HCEC 1CT (cell line): ENCODE measurements around the gene PCDHB14.
"Not testable (repeated sequence)": the region's sequence is repeated elsewhere in the genome, so short reads cannot be mapped to it uniquely, and the experiment has no call there.

ENCODE experiments used
- DNase-seq: peaks from one replicate; pipeline ENCODE4 v3.0.0-alpha.2; 2017

The PCDHB14 gene

GRCh38 chr5:141223112-141223783 lies at the start of gene PCDHB14:
Gene PCDHB14, plus strand, starts transcription at chr5:141223343. Its CDS starts 163 bp downstream, at chr5:141223506.
- DNase-seq: peak; percentile 21

- not testable (repeated sequence) for DNase-seq
Observed at GRCh38 chr5:141174291-141175104, 48.6 kb upstream of the PCDHB14 start.

- no peak for DNase-seq
Observed at GRCh38 chr5:141175933-141176332, 47.2 kb upstream of the PCDHB14 start.

GRCh38 chr5:141177577-141178191 lies 45.5 kb upstream of the PCDHB14 start, which contains the start of gene PCDHB8:
Gene PCDHB8, plus strand, starts transcription at chr5:141177790. Its CDS starts 245 bp downstream, at chr5:141178035.
- DNase-seq: not testable (repeated sequence)

- DNase-seq: not testable (repeated sequence)
Observed at GRCh38 chr5:141179371-141179770, 43.8 kb upstream of the PCDHB14 start.

- not testable (repeated sequence) for DNase-seq
Observed at GRCh38 chr5:141179876-141180275, 43.3 kb upstream of the PCDHB14 start.

GRCh38 chr5:141180313-141180712 lies 42.8 kb upstream of the PCDHB14 start:
- no peak for DNase-seq

- DNase-seq: peak; percentile 14
Observed at GRCh38 chr5:141182248-141182647, 40.9 kb upstream of the PCDHB14 start, which contains the start of gene PCDHB16. Gene PCDHB16, plus strand, starts transcription at chr5:141182387. Its CDS starts 173 bp downstream, at chr5:141182560.

- DNase-seq: not testable (repeated sequence)
Observed at GRCh38 chr5:141184117-141184855, 38.9 kb upstream of the PCDHB14 start.

GRCh38 chr5:141186897-141187512 lies 36.1 kb upstream of the PCDHB14 start, which contains the start of gene PCDHB9:
Gene PCDHB9, plus strand, starts transcription at chr5:141187161. Its CDS starts 158 bp downstream, at chr5:141187319.
- DNase-seq: no peak

GRCh38 chr5:141188682-141189081 lies 34.5 kb upstream of the PCDHB14 start:
- DNase-seq: not testable (repeated sequence)

GRCh38 chr5:141189131-141189530 lies 34.0 kb upstream of the PCDHB14 start:
- not testable (repeated sequence) for DNase-seq

- DNase-seq: no peak
Observed at GRCh38 chr5:141192110-141192725, 30.9 kb upstream of the PCDHB14 start, which contains the start of gene PCDHB10. Gene PCDHB10, plus strand, starts transcription at chr5:141192353. Its CDS starts 200 bp downstream, at chr5:141192553.

GRCh38 chr5:141194332-141194731 lies 28.8 kb upstream of the PCDHB14 start:
- DNase-seq: not testable (repeated sequence)

- DNase-seq: no peak
Observed at GRCh38 chr5:141196363-141196762, 26.8 kb upstream of the PCDHB14 start.

GRCh38 chr5:141199359-141200235 lies 23.5 kb upstream of the PCDHB14 start, which contains the start of gene PCDHB11:
Gene PCDHB11, plus strand, starts transcription at chr5:141199627. Its CDS starts 148 bp downstream, at chr5:141199775.
- no peak for DNase-seq

GRCh38 chr5:141201126-141201525 lies 22.0 kb upstream of the PCDHB14 start:
- DNase-seq: not testable (repeated sequence)

- not testable (repeated sequence) for DNase-seq
Observed at GRCh38 chr5:141201646-141202045, 21.5 kb upstream of the PCDHB14 start.

GRCh38 chr5:141208478-141208877 lies 14.7 kb upstream of the PCDHB14 start, which contains the start of gene PCDHB12:
Gene PCDHB12, plus strand, starts transcription at chr5:141208719. Its CDS starts 189 bp downstream, at chr5:141208908.
- no peak for DNase-seq

- DNase-seq: not testable (repeated sequence)
Observed at GRCh38 chr5:141210281-141210680, 12.9 kb upstream of the PCDHB14 start.
